Stimulated activated naive CD8-positive, alpha-beta T cell treated with anti-CD3 and anti-CD28 coated beads, Interleukin-15, amount 100 ng/mL, for 72 hours (primary cell): ENCODE results near the gene DPYD.
"Not testable (repeated sequence)": the region's sequence is repeated elsewhere in the genome, so short reads cannot be mapped to it uniquely, and the experiment has no call there.

ENCODE experiments used
- ATAC-seq: fragments of 150-1000 bp; cut with Tn5 transposase; 2 replicates; pipeline ENCODE4 v1.10.0; 2021; ENCODE audit warnings: mild to moderate bottlenecking, moderate library complexity
- DNase-seq, 2 donors: peaks; one replicate each; pipeline ENCODE4 v3.0.0; 2021 to 2022
- H3K27ac Mint-ChIP-seq, 2 donors: one replicate each; pipeline ENCODE4 v1.8.0; 2022; ENCODE audit warnings: mild to moderate bottlenecking in 2 of 2, mixed read lengths in 2 of 2, moderate library complexity in 2 of 2
- H3K27me3 Mint-ChIP-seq: one replicate; pipeline ENCODE4 v1.8.0; 2022; ENCODE audit warnings: mixed read lengths
- H3K4me1 Mint-ChIP-seq: one replicate; pipeline ENCODE4 v1.8.0; 2022; ENCODE audit warnings: mild to moderate bottlenecking, mixed read lengths
- H3K4me3 Mint-ChIP-seq, 2 donors: one replicate each; pipeline ENCODE4 v1.8.0; 2022; ENCODE audit warnings: mild to moderate bottlenecking in 2 of 2, mixed read lengths in 2 of 2, moderate library complexity in 1 of 2
- H3K9me3 Mint-ChIP-seq, 2 donors: one replicate each; pipeline ENCODE4 v1.8.0; 2022; ENCODE audit warnings: mixed read lengths in 2 of 2

Gene DPYD

DNA sequence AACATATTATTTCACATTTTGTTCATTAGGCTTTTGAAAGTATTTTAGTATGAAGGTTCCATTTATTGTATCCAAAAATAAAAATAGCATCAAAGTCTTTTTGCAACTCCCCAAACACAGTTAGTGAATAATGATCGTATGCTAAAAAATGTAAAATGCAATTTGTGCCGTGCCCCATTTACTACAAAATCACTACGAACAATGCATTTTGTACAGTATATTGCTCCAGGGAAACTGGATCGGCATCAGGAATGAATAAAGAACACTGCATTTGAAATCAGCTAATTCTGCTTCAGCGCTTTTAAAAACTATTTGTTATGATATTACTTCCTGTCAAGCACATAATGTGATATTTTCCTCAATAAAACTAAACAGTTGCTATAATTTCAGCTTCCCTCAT lies 547.8 kb downstream of the DPYD start:
- no peak overlapping the region for H3K27ac Mint-ChIP-seq
- H3K4me3 Mint-ChIP-seq, result no peak overlapping the region
- no peak for DNase-seq
- no peak for ATAC-seq
- H3K27me3 Mint-ChIP-seq, result no peaks in the 10 kb centered on the region
- H3K9me3 Mint-ChIP-seq, result no peaks in the 10 kb centered on the region
- H3K4me1 Mint-ChIP-seq, result peaks cover 8% of the 10 kb centered on the region

DNA sequence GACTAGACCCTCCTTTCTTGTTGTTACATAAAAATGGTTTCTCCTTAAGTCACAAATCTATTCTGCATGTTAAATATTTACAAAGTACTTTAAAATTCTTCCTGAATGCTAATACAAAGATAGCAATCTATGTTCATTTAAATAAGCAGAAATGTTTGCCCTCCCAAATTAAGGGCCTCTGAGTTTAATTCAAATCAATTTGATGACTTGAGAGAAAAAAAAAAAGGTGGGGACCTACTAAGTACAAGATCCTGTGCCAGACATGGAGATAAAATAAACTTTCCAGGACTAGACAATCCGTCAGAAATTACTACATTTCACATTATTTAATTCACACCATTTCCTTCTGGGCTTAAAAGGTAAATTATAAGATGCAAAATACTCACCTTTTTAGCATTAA lies 548.3 kb downstream of the DPYD start:
- Mint-ChIP-seq H3K4me3 (no peak overlapping the region), H3K27ac (no peak overlapping the region), H3K9me3 (no peaks in the 10 kb centered on the region), H3K27me3 (no peaks in the 10 kb centered on the region), H3K4me1 (peaks cover 4% of the 10 kb centered on the region)
- DNase-seq (no peak), ATAC-seq (no peak)

DNA sequence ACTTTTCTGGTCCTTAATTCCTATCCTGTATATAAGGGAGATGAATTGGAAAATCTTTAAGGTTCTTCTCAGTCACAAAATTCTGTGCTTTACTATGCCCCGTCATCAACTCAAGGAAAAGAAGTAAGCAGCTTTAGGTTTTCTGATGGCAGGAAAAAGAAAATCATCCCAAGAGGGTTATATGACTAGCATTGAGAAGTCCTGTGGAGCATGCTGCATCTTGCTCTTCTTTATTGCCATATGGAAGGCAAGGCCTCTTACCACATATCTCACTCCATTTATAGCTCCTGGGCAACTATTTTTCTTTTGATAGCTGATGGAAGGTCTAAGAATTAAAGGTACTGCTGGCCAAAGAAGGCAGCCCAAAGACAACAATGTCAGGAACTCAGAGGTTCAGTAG lies 552.5 kb downstream of the DPYD start:
- Mint-ChIP-seq H3K27ac (no peak overlapping the region), H3K4me3 (no peak overlapping the region), H3K27me3 (no peaks in the 10 kb centered on the region), H3K4me1 (no peaks in the 10 kb centered on the region), H3K9me3 (peaks cover 4 to 6% of the 10 kb centered on the region in 2 donors)
- ATAC-seq (no peak), DNase-seq (no peak)

DNA sequence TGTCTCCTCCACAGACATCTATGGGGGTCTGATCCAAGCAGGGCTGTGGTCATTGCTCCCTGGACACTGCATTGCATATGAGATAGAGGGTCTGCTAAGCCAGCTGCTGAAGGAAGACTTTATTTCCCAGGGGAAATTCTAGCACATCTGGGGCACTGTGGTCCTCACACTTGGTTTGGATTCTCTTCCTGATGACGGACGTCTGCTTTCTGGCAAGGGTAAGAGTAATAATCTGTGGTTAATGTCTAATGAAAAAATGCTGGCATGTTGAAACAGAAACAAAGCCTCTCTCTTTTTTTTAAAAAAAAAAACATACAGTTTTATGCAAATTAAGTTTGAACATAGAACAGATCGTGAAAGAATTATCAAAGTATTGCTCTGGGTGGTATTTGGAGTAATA lies 553.9 kb downstream of the DPYD start:
- Mint-ChIP-seq H3K9me3 (peaks cover 4 to 6% of the 10 kb centered on the region in 2 donors), H3K27me3 (no peaks in the 10 kb centered on the region), H3K27ac (no peak overlapping the region), H3K4me1 (no peaks in the 10 kb centered on the region), H3K4me3 (no peak overlapping the region)
- no peak for DNase-seq
- ATAC-seq, result no peak

DNA sequence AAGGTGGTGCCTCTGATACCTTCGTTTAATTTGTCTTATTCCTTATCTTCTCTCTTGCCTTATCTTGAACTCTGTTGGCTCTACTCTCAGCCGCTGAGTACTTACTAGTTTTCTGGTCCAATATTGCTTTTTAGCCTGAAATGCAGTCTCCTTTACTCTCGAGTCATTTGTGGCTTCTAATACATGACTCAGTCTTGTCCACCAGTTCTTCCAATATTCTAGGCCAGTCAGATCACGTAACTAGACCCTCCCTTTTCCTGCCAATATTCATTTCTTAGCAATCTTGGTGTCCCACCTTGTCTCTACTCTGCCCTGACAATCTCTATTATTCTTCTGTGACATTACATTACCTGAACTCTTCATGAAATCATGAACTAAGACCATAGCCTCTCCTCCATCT lies 555.8 kb downstream of the DPYD start:
- H3K4me1 Mint-ChIP-seq, result no peaks in the 10 kb centered on the region
- no peaks in the 10 kb centered on the region for H3K27me3 Mint-ChIP-seq
- no peak overlapping the region for H3K27ac Mint-ChIP-seq
- ATAC-seq (no peak), DNase-seq (no peak)
- H3K9me3 Mint-ChIP-seq, result peaks cover 12 to 13% of the 10 kb centered on the region in 2 donors
- H3K4me3 Mint-ChIP-seq, result no peak overlapping the region

DNA sequence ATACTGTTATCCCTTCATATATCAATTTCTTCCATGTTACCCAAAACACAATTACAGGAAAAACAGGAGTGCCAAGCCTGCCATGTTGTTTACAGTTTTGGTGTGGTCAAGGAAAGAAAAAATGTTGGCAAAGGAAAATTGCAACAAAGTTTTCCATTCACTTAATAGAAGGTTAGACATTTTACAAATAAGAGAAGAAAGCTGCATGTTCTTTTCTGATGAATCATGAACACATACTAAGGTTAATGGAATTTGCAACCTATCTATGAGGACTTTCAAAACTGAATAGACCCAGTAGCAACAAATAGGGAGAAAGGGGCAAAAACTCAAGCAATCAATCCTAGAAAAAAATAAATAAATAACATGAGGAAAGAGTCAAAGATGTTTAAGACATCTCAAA lies 556.7 kb downstream of the DPYD start:
- no peaks in the 10 kb centered on the region for H3K4me1 Mint-ChIP-seq
- H3K9me3 Mint-ChIP-seq, result peaks cover 14 to 20% of the 10 kb centered on the region in 2 donors
- H3K4me3 Mint-ChIP-seq, result no peak overlapping the region
- H3K27ac Mint-ChIP-seq, result no peak overlapping the region
- ATAC-seq, result no peak
- no peaks in the 10 kb centered on the region for H3K27me3 Mint-ChIP-seq
- DNase-seq, result no peak

DNA sequence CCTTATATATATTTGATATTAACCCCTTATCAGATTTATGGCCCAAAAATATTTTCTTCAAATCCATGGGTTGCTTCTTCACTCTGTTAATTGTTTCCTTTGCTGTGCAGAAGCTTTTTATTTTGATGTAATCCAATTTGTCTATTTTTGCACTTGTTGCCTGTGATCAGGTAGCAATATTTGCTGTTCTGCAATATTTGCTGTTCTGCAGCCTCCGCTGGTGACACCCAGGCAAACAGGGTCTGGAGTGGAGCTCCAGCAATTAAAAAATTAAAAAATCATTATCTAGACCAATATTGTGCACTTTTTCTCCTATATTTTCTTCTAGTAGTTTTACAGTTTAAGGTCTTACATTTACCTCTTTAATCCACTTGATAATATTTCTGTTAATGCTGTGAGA lies 564.5 kb downstream of the DPYD start:
- no peak for DNase-seq
- Mint-ChIP-seq H3K27ac (no peak overlapping the region), H3K4me3 (no peak overlapping the region), H3K27me3 (no peaks in the 10 kb centered on the region), H3K4me1 (no peaks in the 10 kb centered on the region), H3K9me3 (peaks cover 12 to 22% of the 10 kb centered on the region in 2 donors)
- ATAC-seq, result no peak

DNA sequence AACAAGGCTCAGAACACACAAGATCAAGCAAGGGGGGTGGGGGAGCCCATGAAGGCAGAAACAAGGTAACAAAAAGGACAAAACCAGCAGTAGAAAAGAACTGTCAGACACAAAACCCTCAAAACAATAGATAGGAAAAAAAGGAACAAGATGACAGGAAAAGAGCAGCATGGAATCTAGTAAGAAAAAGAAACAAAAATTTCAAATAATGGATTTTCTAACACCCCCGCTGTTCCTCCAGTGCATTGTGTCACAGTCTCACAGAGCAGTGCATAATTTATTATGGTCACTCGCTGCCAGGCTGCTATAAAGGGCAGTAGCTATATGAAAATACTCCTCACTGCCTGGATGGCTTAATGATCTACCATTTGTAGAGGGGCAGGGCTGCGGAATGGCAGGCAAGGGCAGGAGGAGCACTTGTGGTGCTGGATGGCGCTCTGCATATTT lies 567.9 kb downstream of the DPYD start:
- no peaks in the 10 kb centered on the region for H3K4me1 Mint-ChIP-seq
- no peak overlapping the region for H3K4me3 Mint-ChIP-seq
- no peak overlapping the region for H3K27ac Mint-ChIP-seq
- H3K27me3 Mint-ChIP-seq, result no peaks in the 10 kb centered on the region
- no peaks in the 10 kb centered on the region for H3K9me3 Mint-ChIP-seq
- ATAC-seq (no peak), DNase-seq (no peak)

DNA sequence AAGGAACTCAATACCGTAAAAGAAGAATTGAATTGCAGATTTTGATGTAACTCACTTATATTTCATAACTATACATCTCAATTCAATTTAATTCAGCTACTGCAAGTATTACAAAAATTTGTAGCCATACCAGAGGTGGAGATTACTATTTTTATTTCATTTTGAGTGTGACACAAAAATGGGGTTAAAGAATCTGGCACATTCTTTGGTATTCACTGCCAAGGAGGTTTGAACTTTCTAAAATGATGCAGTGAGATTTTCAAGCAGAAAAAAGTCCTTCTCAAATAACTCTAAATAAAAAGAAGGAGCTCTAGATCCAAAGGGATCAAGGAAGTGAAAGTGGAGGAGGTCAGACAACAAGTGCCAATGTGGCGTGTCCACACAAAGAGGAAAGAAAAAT lies 569.0 kb downstream of the DPYD start:
- DNase-seq, result no peak
- H3K4me3 Mint-ChIP-seq, result no peak overlapping the region
- no peak overlapping the region for H3K27ac Mint-ChIP-seq
- no peaks in the 10 kb centered on the region for H3K27me3 Mint-ChIP-seq
- H3K9me3 Mint-ChIP-seq, result no peaks in the 10 kb centered on the region
- ATAC-seq, result no peak
- no peaks in the 10 kb centered on the region for H3K4me1 Mint-ChIP-seq

DNA sequence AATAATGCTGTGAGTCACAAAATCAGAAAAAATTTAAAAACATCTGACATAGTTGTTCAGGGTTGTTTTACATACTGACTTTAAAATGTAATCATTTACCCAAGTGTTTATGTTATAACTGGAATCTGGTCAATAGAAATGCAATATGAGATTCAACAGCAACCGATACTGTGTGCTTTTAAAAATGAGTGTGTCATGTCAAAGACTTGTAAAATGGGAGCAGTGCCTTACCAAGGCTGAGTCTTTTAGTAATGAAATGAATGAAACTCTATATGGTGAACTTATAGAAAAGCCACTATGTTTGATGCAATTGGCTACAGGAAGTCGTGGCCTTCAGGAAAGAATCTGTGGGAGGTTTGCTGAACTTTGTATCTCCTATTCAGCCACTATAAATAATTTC lies 570.2 kb downstream of the DPYD start:
- ATAC-seq, result peak; percentile 57
- DNase-seq, result no peak
- no peak overlapping the region for H3K4me3 Mint-ChIP-seq
- no peak overlapping the region for H3K27ac Mint-ChIP-seq
- no peaks in the 10 kb centered on the region for H3K4me1 Mint-ChIP-seq
- no peaks in the 10 kb centered on the region for H3K9me3 Mint-ChIP-seq
- H3K27me3 Mint-ChIP-seq, result no peaks in the 10 kb centered on the region

DNA sequence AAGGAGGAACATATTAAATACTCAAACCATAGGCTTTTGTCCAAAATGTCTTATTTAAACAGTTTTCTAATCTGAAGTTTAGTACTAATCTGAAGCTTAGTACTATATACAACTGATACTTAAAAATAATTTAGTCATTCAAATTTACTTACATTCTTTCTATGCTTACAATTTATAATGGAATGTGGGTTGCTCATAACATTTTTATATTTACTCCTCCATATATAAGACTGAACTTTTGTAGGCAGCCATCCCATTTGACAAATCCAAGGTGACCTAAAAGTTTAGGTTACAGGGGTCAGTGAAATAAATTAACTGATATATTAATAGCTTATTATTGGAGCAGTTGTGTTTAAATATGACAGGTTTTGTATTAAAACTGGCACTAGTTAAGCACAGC lies 570.6 kb downstream of the DPYD start:
- no peak for ATAC-seq
- Mint-ChIP-seq H3K4me3 (no peak overlapping the region), H3K4me1 (no peaks in the 10 kb centered on the region), H3K27me3 (no peaks in the 10 kb centered on the region), H3K27ac (no peak overlapping the region), H3K9me3 (no peaks in the 10 kb centered on the region)
- DNase-seq, result no peak

DNA sequence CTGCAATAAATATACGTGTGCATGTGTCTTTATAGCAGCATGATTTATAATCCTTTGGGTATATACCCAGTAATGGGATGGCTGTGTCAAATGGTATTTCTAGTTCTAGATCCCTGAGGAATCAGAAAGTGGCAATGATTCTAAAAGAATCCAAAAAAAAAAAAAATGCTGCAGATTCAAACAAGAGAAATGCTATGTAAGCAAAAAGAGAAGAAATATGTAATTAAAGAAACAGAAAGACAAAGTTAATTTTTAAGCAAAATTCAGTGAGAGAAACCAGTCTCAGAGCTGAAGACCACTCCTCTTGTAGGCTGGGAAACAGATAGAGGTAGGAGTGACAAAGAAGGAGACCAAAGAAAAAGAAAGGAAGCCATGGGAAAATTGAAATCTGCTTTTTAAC lies 571.0 kb downstream of the DPYD start:
- H3K27ac Mint-ChIP-seq, ATAC-seq, H3K4me3 Mint-ChIP-seq, H3K4me1 Mint-ChIP-seq, DNase-seq, H3K9me3 Mint-ChIP-seq, H3K27me3 Mint-ChIP-seq: not testable (repeated sequence)

DNA sequence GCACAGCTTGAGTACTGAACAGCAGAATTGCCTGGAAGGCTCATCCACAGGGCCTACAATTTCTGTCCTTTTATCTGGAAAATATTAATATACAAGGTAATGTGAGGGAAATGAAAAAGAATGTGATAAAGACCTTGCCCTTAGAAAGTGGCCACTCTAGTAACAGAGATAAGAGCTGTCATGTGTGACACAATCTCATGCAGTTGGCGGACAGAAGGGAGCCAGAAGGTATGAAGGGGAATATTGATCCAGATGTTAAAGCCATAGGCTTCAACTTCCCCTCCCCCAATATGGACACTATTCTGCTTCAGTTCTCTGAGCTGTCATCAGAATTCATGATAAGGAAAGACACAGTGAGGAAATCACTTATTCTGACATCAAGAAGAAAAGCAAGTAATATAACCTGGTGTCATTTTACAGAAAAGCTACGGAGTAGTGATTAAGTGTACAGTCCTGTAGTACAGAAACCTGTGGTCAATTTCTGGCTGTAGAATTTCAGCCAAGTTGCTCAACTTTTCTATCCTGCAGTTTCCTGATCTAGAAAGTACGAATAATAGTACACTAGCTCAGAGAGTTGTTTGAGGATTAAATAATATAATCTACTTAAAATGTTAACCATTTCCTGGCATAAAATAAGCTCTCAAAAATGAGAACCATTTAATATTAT lies 572.1 kb downstream of the DPYD start:
- DNase-seq (no peak), ATAC-seq (no peak)
- H3K4me1 Mint-ChIP-seq, result no peaks in the 10 kb centered on the region
- H3K9me3 Mint-ChIP-seq, result no peaks in the 10 kb centered on the region
- no peak overlapping the region for H3K27ac Mint-ChIP-seq
- H3K4me3 Mint-ChIP-seq, result no peak overlapping the region
- H3K27me3 Mint-ChIP-seq, result no peaks in the 10 kb centered on the region

DNA sequence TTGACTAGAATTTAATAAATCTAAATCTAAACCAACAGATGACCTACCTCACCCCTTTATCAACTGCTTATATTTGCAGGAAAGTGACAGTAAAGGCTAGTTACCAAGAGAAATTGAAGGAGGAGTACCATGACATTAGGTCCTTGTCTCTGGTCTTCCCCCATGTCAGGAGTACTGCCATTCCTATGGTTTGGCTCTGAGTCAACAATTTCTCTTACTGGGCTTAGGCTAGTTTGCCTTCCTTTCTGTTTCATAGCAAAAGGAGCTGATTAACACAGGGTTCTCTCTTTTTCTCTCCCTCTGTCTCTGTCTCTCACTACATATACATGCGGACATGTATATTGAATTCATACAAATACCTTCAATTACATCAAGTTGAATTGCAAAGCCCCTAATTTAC lies 579.9 kb downstream of the DPYD start:
- Mint-ChIP-seq H3K27ac (no peak overlapping the region), H3K4me3 (no peak overlapping the region), H3K4me1 (no peaks in the 10 kb centered on the region), H3K27me3 (no peaks in the 10 kb centered on the region), H3K9me3 (no peaks in the 10 kb centered on the region)
- DNase-seq (no peak), ATAC-seq (no peak)

DNA sequence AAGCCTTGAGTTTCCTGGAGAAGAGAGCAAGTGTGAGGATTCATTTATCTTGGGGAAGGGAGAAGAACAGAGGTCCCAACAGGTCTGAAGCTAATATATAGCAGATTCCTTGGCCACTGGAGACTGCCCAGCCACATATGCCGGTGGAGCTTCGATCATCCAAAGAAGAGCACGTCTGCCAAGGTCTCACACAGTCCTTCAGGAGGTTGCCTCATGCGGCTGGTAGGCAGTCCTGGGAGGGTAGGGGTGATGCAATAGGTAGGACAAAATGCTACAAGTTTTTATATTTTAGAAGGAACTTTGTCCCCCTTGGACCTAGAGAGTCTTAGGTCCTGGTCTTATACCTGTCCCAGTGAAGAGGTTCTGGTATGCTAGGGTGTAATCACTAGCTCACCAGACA lies 582.5 kb downstream of the DPYD start:
- no peak for ATAC-seq
- Mint-ChIP-seq H3K4me1 (no peaks in the 10 kb centered on the region), H3K4me3 (no peak overlapping the region), H3K9me3 (no peaks in the 10 kb centered on the region), H3K27ac (no peak overlapping the region), H3K27me3 (no peaks in the 10 kb centered on the region)
- no peak for DNase-seq

DNA sequence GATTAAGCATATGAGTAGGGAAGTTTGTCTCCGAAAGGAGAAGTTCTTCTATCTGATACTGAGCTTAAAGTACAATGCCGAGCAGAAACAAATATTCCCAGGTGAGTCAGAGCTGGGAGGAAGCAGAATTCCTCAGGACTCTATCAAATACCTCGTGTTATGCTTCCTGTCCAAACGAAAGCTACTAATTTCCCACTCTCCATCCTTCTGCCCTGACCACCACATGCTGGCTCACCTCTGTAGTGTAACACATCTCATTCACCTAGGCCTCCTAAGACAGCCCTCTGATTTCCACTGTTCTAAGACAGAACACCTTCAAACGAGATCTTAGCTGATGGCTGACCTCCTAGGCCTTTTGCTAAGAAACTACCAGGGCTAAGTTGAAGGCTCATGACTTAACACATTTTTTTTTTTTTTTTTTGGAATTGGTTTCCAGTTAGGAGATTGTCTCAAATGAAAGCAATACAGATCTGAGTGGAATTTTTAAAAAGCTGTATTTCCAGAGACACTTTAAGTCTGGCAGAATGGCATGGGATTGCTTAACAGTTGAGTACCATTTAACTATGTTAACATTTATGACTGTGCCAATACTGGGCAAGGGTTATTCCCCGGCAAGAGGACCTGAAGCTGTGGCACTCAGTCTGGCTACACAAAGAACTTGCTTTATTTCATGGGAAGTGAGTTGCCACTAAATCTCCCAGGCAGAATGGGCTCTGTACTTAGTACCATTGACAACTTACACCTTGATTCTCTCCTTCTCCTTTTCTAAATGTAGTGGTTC lies 583.4 kb downstream of the DPYD start:
- Mint-ChIP-seq H3K4me1 (no peaks in the 10 kb centered on the region), H3K9me3 (no peaks in the 10 kb centered on the region)

DNA sequence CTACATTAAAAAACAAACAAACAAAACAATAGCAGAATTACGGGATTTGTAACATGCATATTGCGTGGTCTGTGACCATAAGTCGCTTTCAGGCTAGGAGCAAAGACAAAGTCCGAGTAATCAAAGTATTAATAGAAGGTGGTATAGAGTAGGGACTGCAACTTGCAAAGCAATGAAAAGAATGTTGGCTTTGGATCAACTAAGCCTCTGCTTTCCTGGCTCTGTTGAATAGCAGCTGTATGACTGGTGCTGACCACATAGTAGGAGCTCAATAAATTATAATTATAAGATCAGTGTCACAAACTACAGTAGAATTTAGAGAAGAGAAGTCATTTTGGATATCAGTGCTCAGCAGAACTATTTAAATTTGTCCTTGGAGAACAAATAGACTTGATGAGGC lies 586.4 kb downstream of the DPYD start:
- H3K9me3 Mint-ChIP-seq, result no peaks in the 10 kb centered on the region
- H3K27ac Mint-ChIP-seq, result peak overlapping the region in 1 of 2 donors; percentile 12
- DNase-seq (no peak), ATAC-seq (no peak)
- H3K4me1 Mint-ChIP-seq, result no peaks in the 10 kb centered on the region
- no peaks in the 10 kb centered on the region for H3K27me3 Mint-ChIP-seq
- H3K4me3 Mint-ChIP-seq, result no peak overlapping the region

More for the DNA sequence above, 583.4 kb downstream of the DPYD start:
- H3K4me3 Mint-ChIP-seq, result no peak overlapping the region
- no peak for ATAC-seq
- no peak overlapping the region for H3K27ac Mint-ChIP-seq
- no peaks in the 10 kb centered on the region for H3K27me3 Mint-ChIP-seq
- DNase-seq, result no peak
